ENCODE results near the gene OCLN.
"Not testable (repeated sequence)": the region's sequence is repeated elsewhere in the genome, so short reads cannot be mapped to it uniquely, and the experiment has no call there.

OCLN gene

GRCh38 chr5:69492391-69492922 is at the start of gene OCLN:
Gene OCLN, plus strand, starts transcription at chr5:69492790. Its CDS starts 11,455 bp downstream, at chr5:69504245.
- DNase-seq (ENCODE audit: low read depth): no peak

GRCh38 chr5:69444127-69444754 is 48.3 kb upstream of the OCLN start:
- no peak for DNase-seq (ENCODE audit: low read depth)

- DNase-seq (ENCODE audit: low read depth): no peak
Observed at GRCh38 chr5:69449511-69449910, 43.1 kb upstream of the OCLN start.

GRCh38 chr5:69450116-69450515 is 42.5 kb upstream of the OCLN start:
- DNase-seq (ENCODE audit: low read depth): no peak

- DNase-seq (ENCODE audit: low read depth): not testable (repeated sequence)
Observed at GRCh38 chr5:69450527-69450926, 42.1 kb upstream of the OCLN start.

GRCh38 chr5:69451941-69452647 is 40.5 kb upstream of the OCLN start:
- no peak for DNase-seq (ENCODE audit: low read depth)

GRCh38 chr5:69453487-69453886 is 39.1 kb upstream of the OCLN start:
- not testable (repeated sequence) for DNase-seq (ENCODE audit: low read depth)

- DNase-seq (ENCODE audit: low read depth): no peak
Observed at GRCh38 chr5:69454460-69455249, 37.9 kb upstream of the OCLN start.

- not testable (repeated sequence) for DNase-seq (ENCODE audit: low read depth)
Observed at GRCh38 chr5:69455428-69455988, 37.1 kb upstream of the OCLN start.

GRCh38 chr5:69462170-69462569 is 30.4 kb upstream of the OCLN start:
- DNase-seq (ENCODE audit: low read depth): no peak

GRCh38 chr5:69466375-69466774 is 26.2 kb upstream of the OCLN start:
- not testable (repeated sequence) for DNase-seq (ENCODE audit: low read depth)

- no peak for DNase-seq (ENCODE audit: low read depth)
Observed at GRCh38 chr5:69467442-69468225, 25.0 kb upstream of the OCLN start.

- no peak for DNase-seq (ENCODE audit: low read depth)
Observed at GRCh38 chr5:69468631-69469030, 24.0 kb upstream of the OCLN start.

GRCh38 chr5:69471516-69471915 is 21.1 kb upstream of the OCLN start:
- not testable (repeated sequence) for DNase-seq (ENCODE audit: low read depth)

- not testable (repeated sequence) for DNase-seq (ENCODE audit: low read depth)
Observed at GRCh38 chr5:69472535-69473143, 20.0 kb upstream of the OCLN start.

GRCh38 chr5:69477170-69477569 is 15.4 kb upstream of the OCLN start:
- no peak for DNase-seq (ENCODE audit: low read depth)

GRCh38 chr5:69478296-69478695 is 14.3 kb upstream of the OCLN start:
- not testable (repeated sequence) for DNase-seq (ENCODE audit: low read depth)

GRCh38 chr5:69484891-69485290 is 7.7 kb upstream of the OCLN start:
- no peak for DNase-seq (ENCODE audit: low read depth)

- no peak for DNase-seq (ENCODE audit: low read depth)
Observed at GRCh38 chr5:69485471-69485870, 7.1 kb upstream of the OCLN start.

GRCh38 chr5:69489246-69489645 is 3.3 kb upstream of the OCLN start:
- no peak for DNase-seq (ENCODE audit: low read depth)

- no peak for DNase-seq (ENCODE audit: low read depth)
Observed at GRCh38 chr5:69491027-69491426, 1.6 kb upstream of the OCLN start.

Data from stimulated activated CD8-positive, alpha-beta memory T cell treated with anti-CD3 and anti-CD28 coated beads, Interleukin-12 subunit alpha, Interleukin-12 subunit beta, amount 100 ng/mL, for 1 hour (primary cell).